Measurements from ENCODE around the gene BATF3. TPM values are rescaled to one million over a fixed set of nuclear protein-coding genes. Genes with fewer than 3 reads are reported as not detected.

Gene BATF3
- total and polyA plus RNA-seq, 9 of the 15 experiments (the other 6 are each of a cell fraction or from before 2014, with no cell fraction given): 0.40 to 3.8 (median 2.0) TPM

GRCh38 chr1:212668477-212668876 is 31.2 kb downstream of the BATF3 start:
- H3K36me3 ChIP-seq (ENCODE audit: control insufficient read depth, insufficient read depth, low read length): no peaks in the 10 kb centered on the region
- FAIRE-seq (no peak), ATAC-seq (no peak), DNase-seq (ENCODE audit: extremely low read depth in 1 of 4, low spot score in 3 of 4) (no peak)
- no peak overlapping the region for H3K4me3 ChIP-seq
- TF ChIP-seq ZNF512 (tag; IDR thresholded peaks at IDR 0.05): 0 out of 2 replicates have a peak, but pooled peaks have one; percentile 13
- no peak for TF ChIP-seq ZNF778 (CRISPR knock-in tag; IDR thresholded peaks at IDR 0.05)
- CTCF ChIA-PET (ENCODE audit: low intra/inter-chr PET ratio): interaction anchor here (1.3 kb wide), 1 partner anchor 213 kb away, joined by 5 read pairs; no protein-coding TSS in a partner anchor
- in situ Hi-C loops (cut with MboI) (no loop called here), intact Hi-C loops (cut with micrococcal nuclease) (loop anchor here (5.0 kb wide), 2 partner anchors 314 to 399 kb away; no protein-coding TSS in a partner anchor)
- 8% methylated on average over 5 of the region's 5 CpGs for WGBS (ENCODE audit: insufficient coverage, low coverage, missing lambda C conversion rate)
- H4K20me1 ChIP-seq (replicated peaks; ENCODE audit: control insufficient read depth, insufficient read depth, low read length): peaks cover 4% of the 10 kb centered on the region; the same call in 1 of the 2 replicates
- H3K79me2 ChIP-seq (ENCODE audit: control insufficient read depth, insufficient read depth, low read length): no peaks in the 10 kb centered on the region
- H3K27me3 ChIP-seq (ENCODE audit: control insufficient read depth in 2 of 2, insufficient read depth in 2 of 2, low read length in 2 of 2): peaks cover 26 to 56% of the 10 kb centered on the region in 2 experiments; a peak in 4 of 5 replicates
- POLR2A ChIA-PET: interaction anchor here (0.5 to 1.6 kb wide), 6 partner anchors 9 to 299 kb away, joined by 3 to 4 read pairs (median 4); partner anchors contain the start of genes ATF3 and FLVCR1
- H3K4me2 ChIP-seq (ENCODE audit: insufficient read depth, low read length): no peak overlapping the region
- H3K9me3 ChIP-seq (replicated peaks; ENCODE audit: control insufficient read depth, insufficient read depth, low read depth, low read length): no peaks in the 10 kb centered on the region
- peaks cover 3 to 11% of the 10 kb centered on the region in 2 experiments; a peak in 4 of 5 replicates for H3K4me1 ChIP-seq (replicated peaks in 1 of 2; ENCODE audit: control insufficient read depth in 2 of 2, insufficient read depth in 2 of 2, low read length in 2 of 2)
- no peaks in the 10 kb centered on the region for H3K9me1 ChIP-seq (ENCODE audit: control insufficient read depth, insufficient read depth, low read length)
- no peak overlapping the region for H2AFZ ChIP-seq (ENCODE audit: low read depth, low read length)
- no peak overlapping the region for H3K9ac ChIP-seq (ENCODE audit: insufficient read depth in 1 of 2, low read depth in 2 of 2, low read length in 2 of 2)
- no peak overlapping the region for H3K27ac ChIP-seq (ENCODE audit: extremely low read depth, low read depth, low read length)
- no TSS peak for BruUV-seq (replicated peaks)
